Measurements from ENCODE around the gene GOLGB1. TPM values are rescaled to one million over a fixed set of nuclear protein-coding genes. Genes with fewer than 3 reads are reported as not detected.

The GOLGB1 gene
- total RNA-seq, 4 donors from 2014 or later = 56.6 to 68.5 (median 57.5) TPM

DNA sequence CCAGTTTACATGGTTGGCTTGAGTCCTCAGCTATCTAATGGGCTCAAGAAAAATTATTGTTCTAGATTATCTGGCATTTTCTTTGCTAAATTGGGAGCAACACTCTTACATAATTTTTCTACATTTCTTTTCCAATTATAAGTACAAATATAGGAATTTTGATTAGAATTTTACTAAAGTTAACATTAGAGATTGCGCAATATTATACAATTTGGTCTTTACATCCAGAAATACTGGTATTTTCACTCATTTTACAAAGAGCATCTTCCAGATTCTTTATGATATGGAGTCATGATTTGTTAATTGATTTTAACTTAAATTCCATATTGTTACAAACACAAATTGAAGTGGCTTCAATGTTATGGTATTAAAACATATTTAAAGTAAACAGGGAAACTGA, 19.7 kb upstream of the GOLGB1 start:
- no peak for DNase-seq (ENCODE audit: low spot score)
- no peak for ATAC-seq (ENCODE audit: low FRiP score)
- TF ChIP-seq, protein P1, sequence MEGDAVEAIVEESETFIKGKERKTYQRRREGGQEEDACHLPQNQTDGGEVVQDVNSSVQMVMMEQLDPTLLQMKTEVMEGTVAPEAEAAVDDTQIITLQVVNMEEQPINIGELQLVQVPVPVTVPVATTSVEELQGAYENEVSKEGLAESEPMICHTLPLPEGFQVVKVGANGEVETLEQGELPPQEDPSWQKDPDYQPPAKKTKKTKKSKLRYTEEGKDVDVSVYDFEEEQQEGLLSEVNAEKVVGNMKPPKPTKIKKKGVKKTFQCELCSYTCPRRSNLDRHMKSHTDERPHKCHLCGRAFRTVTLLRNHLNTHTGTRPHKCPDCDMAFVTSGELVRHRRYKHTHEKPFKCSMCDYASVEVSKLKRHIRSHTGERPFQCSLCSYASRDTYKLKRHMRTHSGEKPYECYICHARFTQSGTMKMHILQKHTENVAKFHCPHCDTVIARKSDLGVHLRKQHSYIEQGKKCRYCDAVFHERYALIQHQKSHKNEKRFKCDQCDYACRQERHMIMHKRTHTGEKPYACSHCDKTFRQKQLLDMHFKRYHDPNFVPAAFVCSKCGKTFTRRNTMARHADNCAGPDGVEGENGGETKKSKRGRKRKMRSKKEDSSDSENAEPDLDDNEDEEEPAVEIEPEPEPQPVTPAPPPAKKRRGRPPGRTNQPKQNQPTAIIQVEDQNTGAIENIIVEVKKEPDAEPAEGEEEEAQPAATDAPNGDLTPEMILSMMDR (IDR thresholded peaks at IDR 0.05) = no peak

DNA sequence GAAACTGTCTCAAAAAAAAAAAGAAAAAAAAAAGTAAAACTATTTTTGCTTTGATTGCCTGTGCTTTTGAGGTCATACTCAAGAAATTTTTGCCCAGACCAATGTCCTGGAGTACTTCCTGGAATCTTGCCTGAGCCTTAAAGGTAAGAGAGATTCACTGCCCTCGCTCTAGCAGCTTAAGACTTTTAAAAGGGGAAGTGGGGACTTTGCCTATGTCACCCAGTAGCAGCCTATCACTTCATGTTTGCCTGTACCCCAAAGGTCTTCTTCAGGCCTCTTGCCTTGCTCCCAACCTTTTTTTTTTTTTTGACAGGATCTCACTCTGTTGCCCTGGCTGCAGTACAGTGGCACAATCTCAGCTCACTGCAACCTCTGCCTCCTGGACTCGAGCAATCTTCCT, 18.9 kb upstream of the GOLGB1 start:
- DNase-seq (ENCODE audit: low spot score) (no peak), ATAC-seq (ENCODE audit: low FRiP score) (no peak)
- TF ChIP-seq, protein P1 (IDR thresholded peaks at IDR 0.05) = no peak

DNA sequence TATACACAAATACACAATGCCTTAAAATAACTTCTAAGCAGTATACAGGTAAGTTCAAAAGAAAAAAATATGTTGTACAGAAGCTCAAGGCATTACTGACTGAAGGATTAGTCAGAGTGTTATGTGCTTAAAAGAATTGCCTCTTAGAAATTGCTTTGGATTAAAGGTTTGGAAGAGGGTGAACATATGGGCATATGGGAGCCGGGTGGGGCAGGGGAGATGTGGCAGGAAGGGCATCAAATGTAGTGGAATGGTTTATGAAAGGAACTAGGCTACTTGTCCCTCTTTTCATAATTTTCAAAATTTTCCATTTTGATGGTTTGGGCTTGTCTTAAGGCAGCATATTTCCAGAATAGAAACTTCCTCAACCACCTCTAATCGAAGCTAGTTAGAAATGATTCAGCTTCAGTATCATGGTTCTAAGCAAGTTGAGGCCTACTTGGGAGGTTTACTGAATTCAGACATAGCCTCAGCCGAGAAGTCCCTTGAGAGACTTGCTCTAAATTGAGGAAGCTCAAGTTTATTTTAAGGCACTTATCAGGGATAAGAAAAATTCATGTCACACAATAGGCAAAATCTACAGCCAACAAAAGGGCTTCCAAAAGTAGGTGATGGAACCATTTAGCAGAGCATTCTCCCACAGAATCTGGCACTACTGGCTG, 10.1 kb upstream of the GOLGB1 start:
- DNase-seq (ENCODE audit: low spot score) (no peak), ATAC-seq (ENCODE audit: low FRiP score) (no peak)
- TF ChIP-seq, protein P1 (IDR thresholded peaks at IDR 0.05) = no peak

DNA sequence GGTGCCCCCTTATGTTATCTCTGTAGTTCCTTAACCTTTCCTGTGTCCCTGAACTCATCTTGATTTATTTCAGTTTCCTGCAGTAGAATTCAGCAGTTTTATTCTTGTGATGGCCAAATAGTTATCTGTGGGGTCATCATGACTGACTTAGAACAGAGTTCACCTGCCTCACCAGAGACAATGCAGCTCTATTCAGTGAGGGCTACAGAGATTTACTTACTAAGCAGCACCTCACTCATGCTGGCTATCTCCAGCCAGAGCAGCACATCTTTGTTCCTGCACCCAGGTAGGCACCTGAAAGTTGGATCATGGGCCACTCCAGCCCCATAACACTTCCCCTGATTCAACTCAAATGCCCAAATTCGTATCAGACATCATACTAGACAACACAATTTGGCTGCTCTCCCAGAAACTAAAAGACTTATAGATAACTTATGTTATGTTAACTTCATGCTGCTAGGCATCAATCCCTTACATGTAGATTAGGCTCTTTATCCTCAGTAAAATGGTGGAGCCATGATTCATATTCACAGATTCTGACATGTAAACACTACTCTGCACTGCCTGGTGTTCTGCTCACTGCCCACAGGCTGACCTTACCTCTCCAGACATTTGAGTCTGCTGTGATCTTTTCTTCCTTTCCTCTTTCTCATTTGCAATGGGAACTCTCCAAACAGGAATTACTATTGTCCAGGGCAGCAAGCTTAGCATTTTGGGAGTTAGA, 9.3 kb upstream of the GOLGB1 start:
- ATAC-seq (ENCODE audit: low FRiP score) (no peak), DNase-seq (ENCODE audit: low spot score) (no peak)
- TF ChIP-seq, protein P1 (IDR thresholded peaks at IDR 0.05) = no peak

DNA sequence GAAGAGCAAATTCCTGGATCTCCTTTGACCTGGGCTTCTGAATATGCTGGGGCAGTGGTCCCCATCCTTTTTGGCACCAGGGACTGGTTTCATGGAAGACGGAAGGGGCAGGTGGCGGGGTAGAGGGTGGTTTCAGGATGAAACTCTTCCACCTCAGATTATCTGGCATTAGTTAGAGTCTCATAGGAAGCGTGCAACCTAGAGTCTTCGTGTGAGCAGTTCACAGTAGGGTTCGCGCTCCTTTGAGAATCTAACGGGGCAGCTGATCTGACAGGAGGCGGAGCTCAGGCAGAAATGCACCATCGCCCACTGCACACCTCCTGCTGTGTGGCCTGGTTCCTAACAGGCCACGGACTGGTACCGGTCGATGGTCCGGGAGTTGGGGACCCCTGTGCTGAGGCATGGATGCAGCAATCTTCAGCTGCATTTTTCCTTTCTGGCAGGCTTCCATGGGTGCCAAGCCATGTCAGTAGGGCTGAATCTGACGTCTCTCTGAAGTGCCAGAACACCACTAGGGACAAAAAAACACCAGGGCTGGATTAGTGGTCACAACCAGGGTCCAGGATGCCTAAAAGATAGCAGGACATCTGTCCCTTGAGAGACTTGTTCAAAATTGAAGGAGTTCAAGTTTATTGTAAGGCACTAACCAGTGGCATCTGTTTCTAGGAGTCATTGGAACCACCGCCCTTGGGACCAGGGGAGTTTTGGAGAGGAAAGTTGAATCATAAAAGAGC, 8.4 kb upstream of the GOLGB1 start:
- DNase-seq (ENCODE audit: low spot score) = no peak
- TF ChIP-seq, protein P1 (IDR thresholded peaks at IDR 0.05) = no peak
- ATAC-seq (ENCODE audit: low FRiP score) = no peak

DNA sequence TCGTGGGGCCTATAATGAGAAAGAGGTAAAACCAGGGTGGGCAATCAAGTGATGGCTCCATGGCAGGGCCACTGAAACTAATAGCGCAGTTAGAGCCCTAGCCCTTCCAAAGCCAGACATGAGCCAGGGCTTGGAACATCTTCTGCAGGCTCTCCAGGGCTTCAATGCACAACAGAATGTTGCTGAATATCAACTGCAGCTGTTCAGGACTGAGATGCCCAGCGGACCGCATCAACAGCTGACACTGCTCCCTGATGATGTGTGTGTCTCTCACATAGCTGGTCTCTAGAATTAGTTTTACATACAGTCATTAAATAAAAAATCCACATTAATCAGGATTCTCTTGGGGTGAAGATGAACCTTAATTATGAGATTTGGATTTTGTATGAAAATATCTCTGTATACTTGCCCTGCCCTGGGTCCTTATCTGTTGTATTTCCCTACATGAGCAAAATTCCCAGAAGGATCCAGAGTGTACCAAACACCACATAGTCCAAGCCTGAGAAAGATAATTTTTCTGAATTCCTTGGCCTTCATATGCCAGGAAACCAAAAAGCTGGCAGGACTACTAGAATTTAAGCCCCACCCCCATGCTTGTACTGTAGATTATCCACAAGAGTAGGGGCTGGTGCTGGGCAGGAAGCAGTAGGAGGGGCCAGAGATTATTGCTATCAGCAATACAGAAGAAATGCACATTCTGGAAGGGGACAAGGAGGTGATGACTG, 7.7 kb upstream of the GOLGB1 start:
- TF ChIP-seq, protein P1 (IDR thresholded peaks at IDR 0.05) = no peak
- ATAC-seq (ENCODE audit: low FRiP score) (no peak), DNase-seq (ENCODE audit: low spot score) (no peak)

Measured in omental fat pad (tissue), 4 donors.